PC-9 (cell line): Measurements from ENCODE around the gene NDST3. TPM values are rescaled to one million over a fixed set of nuclear protein-coding genes. Genes with fewer than 3 reads are reported as not detected.

Experiments
- BruUV-seq: library from RNA; stranded (reverse); fragments of 400-500 nt; replicated peaks from 2 replicates; lab custom pipeline; 2021; lab: Mats Ljungman, UMichigan
- CTCF ChIA-PET: fragments of 300-600 bp; sonication (Branson Sonifier 250); formaldehyde crosslinking; loops from one replicate; lab custom pipeline; 2022; ENCODE audit warnings: antibody characterized with exemption; lab: Charles Lee
- POLR2A ChIA-PET: fragments of 300-600 bp; sonication (Branson Sonifier 250); formaldehyde crosslinking; loops from one replicate; lab custom pipeline; 2022; ENCODE audit warnings: antibody characterized with exemption; ENCODE audit not compliant: unreplicated experiment; lab: Charles Lee
- DNase-seq, 2 experiments: peaks; one replicate each; pipeline versions ENCODE4 v3.0.0 to v3.0.0-alpha.2; 2015 to 2022; ENCODE audit warnings: mixed read lengths in 1 of 2
- H2AFZ ChIP-seq: fragments of 200-600 bp; sonication (generic); 2 replicates; pipeline ENCODE4 v1.8.1; 2017; ENCODE audit warnings: antibody characterized with exemption
- H3F3A ChIP-seq: fragments of 200-600 bp; sonication (generic); 2 replicates; pipeline ENCODE4 v1.8.1; 2017; ENCODE audit warnings: antibody characterized with exemption, mild to moderate bottlenecking, low read depth; ENCODE audit not compliant: insufficient read depth
- H3K27ac ChIP-seq: fragments of 200-600 bp; sonication (generic); 2 replicates; pipeline ENCODE4 v1.6.1; 2016; ENCODE audit warnings: mixed run types
- H3K27me3 ChIP-seq: fragments of 200-600 bp; sonication (generic); 2 replicates; pipeline ENCODE4 v1.6.1; 2016; ENCODE audit warnings: low read depth, mixed run types; ENCODE audit not compliant: insufficient read depth
- H3K36me3 ChIP-seq: fragments of 200-600 bp; sonication (generic); 2 replicates; pipeline ENCODE4 v1.6.1; 2016; ENCODE audit warnings: low read depth, mixed run types
- H3K4me1 ChIP-seq: fragments of 200-600 bp; sonication (generic); replicated peaks from 2 replicates; pipeline ENCODE4 v1.6.1; 2016; ENCODE audit warnings: mixed run types; ENCODE audit not compliant: insufficient read depth
- H3K4me2 ChIP-seq: fragments of 200-600 bp; sonication (generic); 2 replicates; pipeline ENCODE4 v1.6.1; 2017; ENCODE audit warnings: mixed run types
- H3K4me3 ChIP-seq: fragments of 200-600 bp; sonication (generic); 2 replicates; pipeline ENCODE4 v1.6.1; 2016; ENCODE audit warnings: mixed run types
- H3K79me2 ChIP-seq: fragments of 200-600 bp; sonication (generic); 2 replicates; pipeline ENCODE4 v1.6.1; 2017; ENCODE audit warnings: low read depth, mixed run types
- H3K9me2 ChIP-seq: fragments of 200-600 bp; sonication (generic); 2 replicates; pipeline ENCODE4 v1.8.1; 2017; ENCODE audit warnings: mild to moderate bottlenecking; ENCODE audit not compliant: insufficient read depth
- H3K9me3 ChIP-seq: fragments of 200-600 bp; sonication (generic); 2 replicates; pipeline ENCODE4 v1.8.1; 2016; ENCODE audit warnings: low read depth; ENCODE audit not compliant: insufficient read depth
- H4K20me1 ChIP-seq: fragments of 200-600 bp; sonication (generic); 2 replicates; pipeline ENCODE4 v1.8.1; 2017; ENCODE audit not compliant: insufficient read depth
- EZH2 ChIP-seq: fragments of 200-600 bp; sonication (generic); IDR thresholded peaks from 2 replicates; pipeline ENCODE4 v1.8.0; 2017; ENCODE audit warnings: antibody characterized with exemption, low read depth
- intact Hi-C: fragments of 100-400 bp; cut with micrococcal nuclease; formaldehyde crosslinking; loops from one replicate; pipeline ENCODE4 v1.10.0; 2022; ENCODE audit not compliant: unreplicated experiment
- total RNA-seq: library from RNA; stranded (reverse); gene quantifications from 2 replicates; pipeline ENCODE4 v1.2.3, GENCODE V29; 2021
- TF ChIP-seq, protein P1 (sequence below): fragments of 200-600 bp; sonication (generic); conservative IDR thresholded peaks from 2 replicates; pipeline ENCODE4 v1.6.1; 2017; ENCODE audit warnings: mixed run types, antibody characterized with exemption, mild to moderate bottlenecking, moderate library complexity

Gene NDST3
- total RNA-seq, 1 experiment from 2014 or later, result 0.15 TPM

DNA sequence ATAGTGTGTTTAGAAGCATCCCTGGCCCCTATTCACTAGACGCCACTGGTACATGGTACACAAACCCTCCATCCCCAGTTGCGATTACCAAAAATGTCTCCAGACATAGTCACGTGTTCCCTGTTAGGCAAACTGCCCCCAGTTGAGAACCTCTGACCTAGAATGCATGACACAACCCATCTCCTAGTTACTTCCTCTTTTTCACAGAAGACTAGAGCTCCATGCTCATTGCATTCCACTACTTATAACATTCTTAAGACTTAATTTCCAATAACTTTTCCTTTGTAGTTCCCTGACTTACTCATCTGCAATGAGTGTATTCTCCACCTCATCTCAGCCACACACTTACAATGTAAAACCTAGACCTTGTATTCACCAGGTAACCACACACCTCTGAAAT lies 249.9 kb downstream of the NDST3 start:
- Histone ChIP-seq H3F3A (peaks cover 45% of the 10 kb centered on the region), H2AFZ (no peak overlapping the region), H3K9me2 (no peaks in the 10 kb centered on the region), H3K4me2 (no peak overlapping the region), H3K36me3 (peaks cover 18% of the 10 kb centered on the region), H3K27ac (no peak overlapping the region), H3K4me1 (peaks cover 14% of the 10 kb centered on the region), H3K79me2 (peaks cover 16% of the 10 kb centered on the region), H3K9me3 (no peaks in the 10 kb centered on the region), H3K27me3 (no peaks in the 10 kb centered on the region), H4K20me1 (peaks cover 6% of the 10 kb centered on the region), H3K4me3 (no peak overlapping the region)
- intact Hi-C loops, result loop anchor here (10.0 kb wide), 2 partner anchors 221 to 401 kb away; partner anchors contain the start of gene METTL14
- BruUV-seq, result no TSS peak
- CTCF ChIA-PET, result no interaction called here
- POLR2A ChIA-PET, result no interaction called here
- DNase-seq, result no peak
- TF ChIP-seq, protein P1, sequence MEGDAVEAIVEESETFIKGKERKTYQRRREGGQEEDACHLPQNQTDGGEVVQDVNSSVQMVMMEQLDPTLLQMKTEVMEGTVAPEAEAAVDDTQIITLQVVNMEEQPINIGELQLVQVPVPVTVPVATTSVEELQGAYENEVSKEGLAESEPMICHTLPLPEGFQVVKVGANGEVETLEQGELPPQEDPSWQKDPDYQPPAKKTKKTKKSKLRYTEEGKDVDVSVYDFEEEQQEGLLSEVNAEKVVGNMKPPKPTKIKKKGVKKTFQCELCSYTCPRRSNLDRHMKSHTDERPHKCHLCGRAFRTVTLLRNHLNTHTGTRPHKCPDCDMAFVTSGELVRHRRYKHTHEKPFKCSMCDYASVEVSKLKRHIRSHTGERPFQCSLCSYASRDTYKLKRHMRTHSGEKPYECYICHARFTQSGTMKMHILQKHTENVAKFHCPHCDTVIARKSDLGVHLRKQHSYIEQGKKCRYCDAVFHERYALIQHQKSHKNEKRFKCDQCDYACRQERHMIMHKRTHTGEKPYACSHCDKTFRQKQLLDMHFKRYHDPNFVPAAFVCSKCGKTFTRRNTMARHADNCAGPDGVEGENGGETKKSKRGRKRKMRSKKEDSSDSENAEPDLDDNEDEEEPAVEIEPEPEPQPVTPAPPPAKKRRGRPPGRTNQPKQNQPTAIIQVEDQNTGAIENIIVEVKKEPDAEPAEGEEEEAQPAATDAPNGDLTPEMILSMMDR, result no peak
- TF ChIP-seq EZH2, result no peak

DNA sequence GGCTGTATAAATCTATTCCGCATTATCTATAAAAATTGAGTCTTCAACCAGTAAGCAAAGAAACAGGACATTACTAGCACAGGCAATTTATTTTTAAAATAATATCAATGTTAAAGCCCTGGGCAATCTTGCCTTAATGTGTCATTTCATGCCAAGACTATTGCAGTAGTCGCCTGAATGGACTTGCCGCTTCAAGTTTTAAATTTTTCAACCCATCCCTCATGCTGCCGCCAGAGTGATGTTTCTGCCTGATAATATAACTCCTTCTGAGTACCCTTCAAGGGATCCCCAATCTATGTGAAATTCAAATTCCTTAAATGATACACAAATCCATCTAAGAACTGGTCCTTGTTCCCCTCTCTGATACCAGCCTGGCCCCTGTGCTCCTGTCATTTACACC lies 251.6 kb downstream of the NDST3 start:
- no peak overlapping the region for H3K4me2 ChIP-seq
- H3K79me2 ChIP-seq, result no peaks in the 10 kb centered on the region
- BruUV-seq, result no TSS peak
- intact Hi-C loops, result loop anchor here (10.0 kb wide), 2 partner anchors 219 to 399 kb away; partner anchors contain the start of gene METTL14
- ChIA-PET CTCF (no interaction called here), POLR2A (no interaction called here)
- no peaks in the 10 kb centered on the region for H3K27me3 ChIP-seq
- H3K36me3 ChIP-seq, result 0 out of 2 replicates have a peak, but pooled peaks cover under 1% of the 10 kb centered on the region
- no peak overlapping the region for H3K27ac ChIP-seq
- H3K4me1 ChIP-seq, result peaks cover 6% of the 10 kb centered on the region; the same call in 1 of the 2 replicates
- H2AFZ ChIP-seq, result no peak overlapping the region
- H4K20me1 ChIP-seq, result no peaks in the 10 kb centered on the region
- no peak for TF ChIP-seq EZH2
- TF ChIP-seq, protein P1, result no peak
- no peak for DNase-seq
- H3K9me2 ChIP-seq, result no peaks in the 10 kb centered on the region
- no peak overlapping the region for H3K4me3 ChIP-seq
- H3F3A ChIP-seq, result peaks cover 27% of the 10 kb centered on the region
- H3K9me3 ChIP-seq, result no peaks in the 10 kb centered on the region

DNA sequence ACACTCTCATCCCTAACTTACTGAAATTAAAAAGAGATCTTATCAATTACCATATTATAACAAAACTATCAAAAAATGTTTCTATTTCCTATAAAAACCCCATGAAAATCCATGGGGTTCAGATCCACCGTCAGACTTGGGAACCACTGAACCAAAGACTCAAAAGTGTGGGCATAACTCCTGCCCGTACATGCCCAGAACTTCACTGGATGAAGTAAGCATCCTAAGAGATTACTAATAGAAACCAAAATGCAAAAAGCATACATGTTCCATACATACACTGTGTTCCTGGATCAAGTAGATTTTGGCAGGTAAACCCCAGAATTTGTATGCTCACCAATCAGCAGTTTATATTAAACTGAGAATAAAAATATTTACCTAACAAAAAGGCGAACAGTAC lies 252.4 kb downstream of the NDST3 start:
- H3K36me3 ChIP-seq, result no peaks in the 10 kb centered on the region
- no peak overlapping the region for H2AFZ ChIP-seq
- no peak overlapping the region for H3K4me3 ChIP-seq
- no peaks in the 10 kb centered on the region for H3K9me2 ChIP-seq
- no peak for DNase-seq
- no peaks in the 10 kb centered on the region for H3K79me2 ChIP-seq
- H3K27ac ChIP-seq, result no peak overlapping the region
- H3K4me1 ChIP-seq, result peaks cover 6% of the 10 kb centered on the region; the same call in 1 of the 2 replicates
- no peak overlapping the region for H3K4me2 ChIP-seq
- intact Hi-C loops, result loop anchor here (10.0 kb wide), 2 partner anchors 218 to 398 kb away; partner anchors contain the start of gene METTL14
- POLR2A ChIA-PET, result no interaction called here
- TF ChIP-seq, protein P1, result no peak
- no peak for TF ChIP-seq EZH2
- H3F3A ChIP-seq, result peaks cover 19% of the 10 kb centered on the region; the same call in 1 of the 2 replicates
- H3K27me3 ChIP-seq, result no peaks in the 10 kb centered on the region
- H3K9me3 ChIP-seq, result no peaks in the 10 kb centered on the region
- BruUV-seq, result no TSS peak
- H4K20me1 ChIP-seq, result no peaks in the 10 kb centered on the region
- CTCF ChIA-PET, result no interaction called here
